H1 (cell line): ENCODE measurements around the gene RPS6KA2. TPM values are rescaled to one million over a fixed set of nuclear protein-coding genes. Genes with fewer than 3 reads are reported as not detected.

Source experiments
- CTCF ChIA-PET: fragments of 300-600 bp; sonication (Branson Sonifier 250); formaldehyde crosslinking; loops from one replicate; lab custom pipeline; 2021; ENCODE audit not compliant: partially characterized antibody; lab: Charles Lee
- POLR2A ChIA-PET: fragments of 300-600 bp; sonication (Branson Sonifier 250); formaldehyde crosslinking; loops from one replicate; lab custom pipeline; 2021; ENCODE audit warnings: inconsistent platforms; ENCODE audit not compliant: partially characterized antibody; lab: Charles Lee
- DNase-seq, 2 experiments: peaks; one replicate each; pipeline versions ENCODE4 v3.0.0 to v3.0.0-alpha.2; 2010 to 2022; ENCODE audit warnings: low spot score in 2 of 2, low read depth in 1 of 2, mixed read lengths in 1 of 2
- FAIRE-seq: peaks from 2 replicates; lab custom pipeline; 2011; peaks lifted over from hg19 to GRCh38; lab: Jason Lieb, UNC
- H2AFZ ChIP-seq: 2 replicates; pipeline ENCODE4 v1.8.1; 2012; ENCODE audit warnings: low read length, inconsistent platforms
- H2AK5ac ChIP-seq: 2 replicates; pipeline ENCODE4 v1.6.1; 2013; ENCODE audit warnings: low read depth, low read length
- H2BK120ac ChIP-seq: replicated peaks from 2 replicates; pipeline ENCODE3; 2013; ENCODE audit warnings: low read depth, low read length, inconsistent platforms
- H2BK12ac ChIP-seq: 2 replicates; pipeline ENCODE4 v1.6.1; 2013; ENCODE audit warnings: low read depth, low read length
- H2BK15ac ChIP-seq: 2 replicates; pipeline ENCODE4 v1.6.1; 2013; ENCODE audit warnings: low read length
- H2BK20ac ChIP-seq: 2 replicates; pipeline ENCODE4 v1.6.1; 2013; ENCODE audit warnings: low read length
- H2BK5ac ChIP-seq: 2 replicates; pipeline ENCODE4 v1.6.1; 2013; ENCODE audit warnings: low read depth, low read length
- H3K14ac ChIP-seq: 2 replicates; pipeline ENCODE4 v1.6.1; 2013; ENCODE audit warnings: inconsistent platforms; ENCODE audit not compliant: insufficient read length
- H3K18ac ChIP-seq: 2 replicates; pipeline ENCODE4 v1.6.1; 2013; ENCODE audit warnings: low read length; ENCODE audit errors: extremely low read depth
- H3K23ac ChIP-seq: 2 replicates; pipeline ENCODE4 v1.6.1; 2013; ENCODE audit warnings: inconsistent platforms; ENCODE audit not compliant: insufficient read length
- H3K23me2 ChIP-seq: 2 replicates; pipeline ENCODE4 v1.6.1; 2013; ENCODE audit warnings: low read depth, low read length
- H3K27ac ChIP-seq: 2 replicates; pipeline ENCODE4 v1.6.1; 2011; ENCODE audit warnings: low read depth, low read length, inconsistent platforms
- H3K27me3 ChIP-seq, 4 experiments: replicated peaks in 1 of 4; 1 replicate in 1 of 4; 2 replicates in 3 of 4; pipeline versions ENCODE4 v1.6.1 to v1.8.1; 2011 to 2013; ENCODE audit warnings: low read length in 3 of 4, mild to moderate bottlenecking in 3 of 4, inconsistent platforms in 2 of 4, mixed read lengths in 2 of 4, moderate library complexity in 1 of 4; ENCODE audit not compliant: control insufficient read depth in 3 of 4, insufficient read depth in 3 of 4; ENCODE audit errors: extremely low read depth in 1 of 4
- H3K36me3 ChIP-seq, 4 experiments: 2 replicates each; pipeline versions ENCODE4 v1.6.1 to v1.8.1; 2011 to 2013; ENCODE audit warnings: mild to moderate bottlenecking in 4 of 4, low read length in 3 of 4, moderate library complexity in 2 of 4, control low read depth in 1 of 4, inconsistent platforms in 1 of 4; ENCODE audit not compliant: insufficient read depth in 4 of 4, control insufficient read depth in 2 of 4
- H3K4ac ChIP-seq: replicated peaks from 2 replicates; pipeline ENCODE3; 2013; ENCODE audit warnings: low read length, low read depth, mixed read lengths, inconsistent platforms; ENCODE audit not compliant: insufficient read length
- H3K4me1 ChIP-seq, 4 experiments: replicated peaks in 1 of 4; 1 replicate in 1 of 4; 2 replicates in 3 of 4; pipeline versions ENCODE4 v1.6.1 to v1.8.1; 2011 to 2013; ENCODE audit warnings: low read length in 3 of 4, inconsistent platforms in 2 of 4, mixed read lengths in 1 of 4; ENCODE audit not compliant: insufficient read depth in 4 of 4, control insufficient read depth in 3 of 4
- H3K4me2 ChIP-seq, 2 experiments: 2 replicates each; pipeline versions ENCODE4 v1.6.1 to v1.8.1; 2011 to 2013; ENCODE audit warnings: low read depth in 2 of 2, low read length in 2 of 2, control low read depth in 1 of 2, inconsistent platforms in 1 of 2, mild to moderate bottlenecking in 1 of 2; ENCODE audit not compliant: insufficient read depth in 1 of 2
- H3K4me3 ChIP-seq, 4 experiments: fragments of 200-600, 300-600 bp in 1 of 4; sonication (generic), shearing (Covaris generic), sonication (Bioruptor Twin) in 1 of 4; 2 replicates each; pipeline versions ENCODE4 v1.5.1 to v1.8.1; 2011 to 2016; ENCODE audit warnings: low read length in 4 of 4, low read depth in 3 of 4, control low read depth in 2 of 4, inconsistent platforms in 2 of 4, mild to moderate bottlenecking in 2 of 4, mixed read lengths in 1 of 4, moderate library complexity in 1 of 4; ENCODE audit not compliant: insufficient read depth in 2 of 4; ENCODE audit errors: extremely low read depth in 1 of 4
- H3K56ac ChIP-seq: replicated peaks from 2 replicates; pipeline ENCODE3; 2013; ENCODE audit warnings: low read depth, mild to moderate bottlenecking, mixed read lengths, low read length, inconsistent platforms; ENCODE audit not compliant: insufficient read length
- H3K79me1 ChIP-seq: 2 replicates; pipeline ENCODE4 v1.6.1; 2013; ENCODE audit warnings: low read depth, low read length, control low read depth
- H3K79me2 ChIP-seq, 2 experiments: 2 replicates each; pipeline versions ENCODE4 v1.6.1 to v1.8.1; 2012 to 2013; ENCODE audit warnings: low read length in 2 of 2, mild to moderate bottlenecking in 2 of 2, inconsistent platforms in 1 of 2; ENCODE audit not compliant: insufficient read depth in 2 of 2, control insufficient read depth in 1 of 2
- H3K9ac ChIP-seq, 4 experiments: replicated peaks in 1 of 4; 1 replicate in 1 of 4; 2 replicates in 3 of 4; pipeline versions ENCODE4 v1.6.1 to v1.8.1; 2011 to 2013; ENCODE audit warnings: low read depth in 3 of 4, low read length in 3 of 4, control low read depth in 2 of 4, mild to moderate bottlenecking in 2 of 4, moderate library complexity in 2 of 4, inconsistent platforms in 1 of 4; ENCODE audit errors: extremely low read depth in 1 of 4
- H3K9me3 ChIP-seq, 2 experiments: 2 replicates each; pipeline versions ENCODE4 v1.6.1 to v1.8.1; 2012 to 2013; ENCODE audit warnings: mild to moderate bottlenecking in 2 of 2, moderate library complexity in 2 of 2, control low read depth in 1 of 2, inconsistent platforms in 1 of 2, low read depth in 1 of 2, low read length in 1 of 2, mixed read lengths in 1 of 2; ENCODE audit not compliant: insufficient read depth in 2 of 2
- H4K20me1 ChIP-seq, 2 experiments: replicated peaks in 1 of 2; 2 replicates each; pipeline versions ENCODE3 to v1.8.1; 2011 to 2013; ENCODE audit warnings: inconsistent platforms in 2 of 2, low read length in 2 of 2, mild to moderate bottlenecking in 1 of 2; ENCODE audit not compliant: insufficient read depth in 2 of 2, control insufficient read depth in 1 of 2
- H4K5ac ChIP-seq: 2 replicates; pipeline ENCODE4 v1.6.1; 2013; ENCODE audit warnings: low read length, low read depth, mixed read lengths, inconsistent platforms; ENCODE audit not compliant: insufficient read length
- H4K8ac ChIP-seq: 2 replicates; pipeline ENCODE4 v1.8.0; 2013; ENCODE audit warnings: mild to moderate bottlenecking, moderate library complexity, low read length, inconsistent platforms; ENCODE audit not compliant: insufficient read depth; ENCODE audit errors: extremely low read depth
- H4K91ac ChIP-seq: replicated peaks from 2 replicates; pipeline ENCODE3; 2013; ENCODE audit warnings: low read length, mixed read lengths, inconsistent platforms; ENCODE audit not compliant: insufficient read length
- JUND ChIP-seq: IDR thresholded peaks from 2 replicates; pipeline ENCODE4 v1.6.1; 2011; ENCODE audit warnings: mild to moderate bottlenecking, improper control_type of control experiment, low read length
- KDM4A ChIP-seq: IDR thresholded peaks from one replicate; pipeline ENCODE4 v1.7.1; 2012; ENCODE audit warnings: low read depth, mild to moderate bottlenecking, moderate library complexity, low read length, inconsistent platforms; ENCODE audit not compliant: severe bottlenecking
- SIN3A ChIP-seq, 2 experiments: IDR thresholded peaks in 1 of 2; conservative IDR thresholded peaks in 1 of 2; 2 replicates each; pipeline ENCODE4 v1.6.1; 2011 to 2012; ENCODE audit warnings: low read length in 2 of 2, improper control_type of control experiment in 1 of 2, low read depth in 1 of 2, mild to moderate bottlenecking in 1 of 2
- SUZ12 ChIP-seq: fragments of 200-600 bp; sonication (generic); IDR thresholded peaks from 2 replicates; pipeline ENCODE4 v1.6.1; 2012; ENCODE audit warnings: mild to moderate bottlenecking, inconsistent platforms, low read length, moderate library complexity, mixed read lengths
- TCF12 ChIP-seq: IDR thresholded peaks from 2 replicates; pipeline ENCODE4 v1.6.1; 2011; ENCODE audit warnings: low read depth, mild to moderate bottlenecking, low read length
- TEAD4 ChIP-seq: IDR thresholded peaks from 2 replicates; pipeline ENCODE4 v1.6.1; 2012; ENCODE audit warnings: low read depth, low read length, inconsistent platforms, mixed read lengths
- YY1 ChIP-seq: IDR thresholded peaks from 2 replicates; pipeline ENCODE4 v1.6.1; 2011; ENCODE audit warnings: low read depth, mild to moderate bottlenecking, low read length
- WGBS, 2 experiments: shearing (Covaris generic) in 1 of 2; methylation state at CpG; one replicate each; pipeline versions ENCODE4 v1.1.6 to v1.1.7; 2013 to 2015; ENCODE audit warnings: low lambda C conversion rate in 2 of 2, mixed read lengths in 2 of 2, inconsistent platforms in 1 of 2, low coverage in 1 of 2, missing lambda C conversion rate in 1 of 2; ENCODE audit not compliant: insufficient replicate concordance in 2 of 2, insufficient coverage in 1 of 2, insufficient read length in 1 of 2; ENCODE audit errors: extremely low coverage in 1 of 2, missing lambda C conversion rate in 1 of 2; 5-methylcytosine and 5-hydroxymethylcytosine counted together
- polyA plus RNA-seq, 7 experiments: library from polyadenylated mRNA; depleted of rRNA in 3 of 7; stranded (reverse) in 5 of 7; unstranded in 2 of 7; fragments of >200 nt in 5 of 7; fragments of 200-250 nt in 2 of 7; gene quantifications; 1 replicate in 5 of 7; 2 replicates in 1 of 7; 4 replicates in 1 of 7; pipeline versions ENCODE4 v1.2.1 to v1.2.3, GENCODE V29; 2011 to 2013; ENCODE audit warnings: missing spikeins in 2 of 7, mixed read lengths in 2 of 7
- total RNA-seq: library from RNA; stranded (reverse); fragmentation: NEBNext Ultra II Directional; extraction: Animal tissue kit (Norgen Biotek cat#: 25700); gene quantifications from 2 replicates; pipeline ENCODE4 v1.2.1, GENCODE V29; 2021
- TF ChIP-seq, protein P1 (sequence below): IDR thresholded peaks from 2 replicates; pipeline ENCODE4 v1.6.1; 2011; ENCODE audit warnings: low read length, improper control_type of control experiment

RPS6KA2 gene
- total and polyA plus RNA-seq, 2 of the 8 experiments (the other 6 are each of a cell fraction or from before 2014, with no cell fraction given), result 8.8 to 25.7 TPM

DNA sequence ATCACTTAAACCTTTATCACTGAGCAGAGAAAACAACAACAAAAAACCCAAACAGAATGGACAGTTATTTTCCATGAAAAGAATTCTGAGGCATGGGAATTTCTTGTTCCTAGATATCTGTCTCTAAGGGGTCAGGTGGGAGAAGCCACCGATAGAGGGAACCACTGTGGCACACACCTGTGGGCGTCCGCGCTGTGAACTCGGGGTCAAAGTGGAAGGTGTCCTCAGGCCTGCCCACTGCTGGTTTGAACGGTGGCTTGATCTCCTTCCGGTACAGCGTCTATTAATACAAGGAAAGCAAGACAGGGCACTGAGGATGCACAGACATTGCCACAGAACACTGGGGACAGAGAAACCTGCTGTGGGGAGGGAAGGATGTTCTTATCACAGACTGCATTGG lies 167.8 kb downstream of the RPS6KA2 start:
- Histone ChIP-seq H3K9ac (no peak overlapping the region), H3K4ac (no peak overlapping the region), H3K9me3 (no peaks in the 10 kb centered on the region), H3K56ac (no peak overlapping the region), H3K27ac (no peak overlapping the region), H3K27me3 (no peaks in the 10 kb centered on the region), H3K23me2 (no peaks in the 10 kb centered on the region), H2BK15ac (no peak overlapping the region), H4K8ac (no peak overlapping the region), H3K23ac (no peak overlapping the region), H3K18ac (no peak overlapping the region), H4K91ac (no peak overlapping the region), H3K14ac (no peak overlapping the region), H2BK20ac (no peak overlapping the region), H3K79me2 (no peaks in the 10 kb centered on the region), H2AFZ (no peak overlapping the region), H4K20me1 (peaks cover 0 to 5% of the 10 kb centered on the region in 2 experiments), H3K4me1 (peaks cover 0 to 3% (median 1%) of the 10 kb centered on the region in 4 experiments; a peak in 1 of 7 replicates), H2BK120ac (no peak overlapping the region), H2BK12ac (no peak overlapping the region), H4K5ac (no peak overlapping the region), H2BK5ac (no peak overlapping the region), H3K4me3 (no peak overlapping the region), H3K36me3 (peaks cover 0 to 6% (median 0%) of the 10 kb centered on the region in 4 experiments; a peak in 2 of 8 replicates), H3K79me1 (no peaks in the 10 kb centered on the region), H2AK5ac (no peak overlapping the region), H3K4me2 (no peak overlapping the region)
- no peak for FAIRE-seq
- TF ChIP-seq, protein P1, sequence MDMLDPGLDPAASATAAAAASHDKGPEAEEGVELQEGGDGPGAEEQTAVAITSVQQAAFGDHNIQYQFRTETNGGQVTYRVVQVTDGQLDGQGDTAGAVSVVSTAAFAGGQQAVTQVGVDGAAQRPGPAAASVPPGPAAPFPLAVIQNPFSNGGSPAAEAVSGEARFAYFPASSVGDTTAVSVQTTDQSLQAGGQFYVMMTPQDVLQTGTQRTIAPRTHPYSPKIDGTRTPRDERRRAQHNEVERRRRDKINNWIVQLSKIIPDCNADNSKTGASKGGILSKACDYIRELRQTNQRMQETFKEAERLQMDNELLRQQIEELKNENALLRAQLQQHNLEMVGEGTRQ, result no peak
- no peak for TF ChIP-seq TEAD4
- TF ChIP-seq SIN3A (conservative IDR thresholded peaks at IDR 0.05 in 1 of 2, IDR thresholded peaks at IDR 0.05 in 1 of 2; ENCODE audit: low read depth in 1 of 2, low read length in 2 of 2), result no peak
- no peak for TF ChIP-seq TCF12
- no peak for TF ChIP-seq YY1
- TF ChIP-seq JUND, result no peak
- no peak for TF ChIP-seq SUZ12
- no peak for TF ChIP-seq KDM4A
- ChIA-PET CTCF (interaction anchor here (0.6 to 1.3 kb wide), 2 partner anchors 17 to 85 kb away, joined by 3 read pairs; no protein-coding TSS in a partner anchor), POLR2A (interaction anchor here (0.6 kb wide), 1 partner anchor 18 kb away, joined by 4 read pairs; no protein-coding TSS in a partner anchor)
- WGBS, 2 experiments, result 95% methylated on average over 8 of the region's 8 CpGs; no CpG with 5 or more reads in 1 of the 2 experiments
- no peak for DNase-seq
